Stomach smooth muscle (tissue), 2 donors: ENCODE data around the gene QRICH1.

Experiments
- H3K27ac ChIP-seq: one replicate; pipeline ENCODE4 v1.7.0; 2013; ENCODE audit warnings: mild to moderate bottlenecking, low read length, inconsistent platforms
- H3K27me3 ChIP-seq, 2 donors: one replicate each; pipeline ENCODE4 v1.7.0; 2013; ENCODE audit warnings: low read length in 2 of 2; ENCODE audit not compliant: insufficient read depth in 2 of 2, control insufficient read depth in 1 of 2
- H3K36me3 ChIP-seq, 2 donors: one replicate each; pipeline ENCODE4 v1.7.0; 2013; ENCODE audit warnings: low read length in 2 of 2; ENCODE audit not compliant: control insufficient read depth in 2 of 2, insufficient read depth in 2 of 2
- H3K4me1 ChIP-seq: one replicate; pipeline ENCODE4 v1.7.0; 2013; ENCODE audit warnings: low read length; ENCODE audit not compliant: control insufficient read depth, insufficient read depth
- H3K4me3 ChIP-seq, 2 donors: one replicate each; pipeline ENCODE4 v1.7.0; 2013; ENCODE audit warnings: low read length in 2 of 2
- H3K9ac ChIP-seq, 2 donors: one replicate each; pipeline ENCODE4 v1.7.0; 2013; ENCODE audit warnings: low read length in 2 of 2, mild to moderate bottlenecking in 1 of 2
- H3K9me3 ChIP-seq, 2 donors: one replicate each; pipeline ENCODE4 v1.7.0; 2013; ENCODE audit warnings: low read length in 2 of 2; ENCODE audit not compliant: control insufficient read depth in 2 of 2
- donor health status: healthy.
- donor health status: Pancreatic carcinoma.

QRICH1 gene

DNA sequence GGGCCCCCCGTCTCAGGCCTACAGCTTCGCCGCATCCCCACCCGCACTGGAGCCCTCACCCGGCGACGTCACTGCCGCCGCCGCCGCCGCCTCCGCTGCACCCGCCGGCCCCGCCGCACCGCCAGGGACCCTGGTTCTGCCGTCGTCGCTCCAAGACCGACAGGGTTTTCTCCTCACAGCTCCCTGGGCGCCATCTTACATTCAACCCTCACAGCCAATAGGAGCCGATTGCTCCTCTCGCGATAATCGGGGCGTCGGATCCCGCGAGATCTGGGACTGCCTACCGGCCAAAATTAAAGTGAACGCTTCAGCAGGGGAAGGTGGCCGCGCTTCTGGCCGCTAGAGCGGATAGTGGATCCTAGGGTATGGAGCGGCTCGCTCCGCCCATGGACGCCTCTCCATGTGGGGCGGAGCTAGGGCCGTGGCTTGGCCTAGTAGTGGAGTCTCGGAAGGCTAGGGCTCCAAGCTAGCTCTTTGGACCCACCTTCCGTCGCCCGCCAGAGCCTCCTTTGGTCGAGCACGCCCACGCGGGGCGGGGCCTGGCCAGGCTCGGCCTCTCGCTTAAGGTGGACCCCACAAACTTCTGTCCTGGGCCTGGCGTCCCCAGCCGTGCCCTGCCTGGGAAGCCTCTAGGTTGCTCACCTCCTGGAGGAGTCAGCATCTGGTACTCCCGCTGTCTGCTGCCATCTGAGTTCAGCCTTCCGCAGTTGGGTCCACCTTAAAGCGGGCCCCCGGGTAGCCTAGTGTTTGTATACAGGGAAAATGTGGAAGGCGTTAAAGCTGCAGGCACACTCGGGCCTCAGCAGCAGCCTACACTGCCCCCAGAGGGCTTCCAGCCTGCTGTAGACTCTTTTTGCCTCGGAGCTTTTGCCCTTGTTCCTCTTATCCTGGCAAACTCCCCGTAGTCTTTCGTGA is at the start of gene QRICH1:
TSS of gene QRICH1 (minus strand) at position 219 of the 915 bp plus-strand sequence. CDS start 17,054 bp downstream, outside the sequence.
- H3K9ac ChIP-seq = peak within 1 kb of the TSS; percentile 84 to 91
- H3K36me3 ChIP-seq = peaks cover 15 to 23% of the 10 kb centered on the region in 2 donors
- no peaks in the 10 kb centered on the region for H3K27me3 ChIP-seq
- no peaks in the 10 kb centered on the region for H3K9me3 ChIP-seq
- peak within 1 kb of the TSS; percentile 82 to 90 for H3K4me3 ChIP-seq
- peak within 1 kb of the TSS; percentile 97 for H3K27ac ChIP-seq
- peaks cover 17% of the 10 kb centered on the region for H3K4me1 ChIP-seq

GRCh38 chr3:49140080-49140479 is 46.2 kb upstream of the QRICH1 start:
- H3K9ac ChIP-seq = no peak overlapping the region
- H3K27ac ChIP-seq = no peak overlapping the region
- no peaks in the 10 kb centered on the region for H3K4me1 ChIP-seq
- H3K9me3 ChIP-seq = no peaks in the 10 kb centered on the region
- H3K4me3 ChIP-seq = no peak overlapping the region
- no peaks in the 10 kb centered on the region for H3K36me3 ChIP-seq
- peaks cover 0 to 5% of the 10 kb centered on the region in 2 donors for H3K27me3 ChIP-seq

- Histone ChIP-seq H3K36me3 (peaks cover 3 to 4% of the 10 kb centered on the region in 2 donors), H3K9ac (no peak overlapping the region), H3K4me3 (no peak overlapping the region), H3K27me3 (peaks cover 0 to 5% of the 10 kb centered on the region in 2 donors), H3K27ac (no peak overlapping the region), H3K9me3 (no peaks in the 10 kb centered on the region), H3K4me1 (peaks cover 25% of the 10 kb centered on the region)
These were observed 41.6 kb upstream of the QRICH1 start for GRCh38 chr3:49135499-49135898.

- H3K9me3 ChIP-seq = no peaks in the 10 kb centered on the region
- H3K4me3 ChIP-seq = peak overlapping the region in 1 of 2 donors; percentile 15
- H3K27ac ChIP-seq = no peak overlapping the region
- H3K4me1 ChIP-seq = peaks cover 33% of the 10 kb centered on the region
- peak overlapping the region in 1 of 2 donors; percentile 6 for H3K9ac ChIP-seq
- peaks cover 0 to 5% of the 10 kb centered on the region in 2 donors for H3K27me3 ChIP-seq
- peaks cover 9% of the 10 kb centered on the region in 2 donors for H3K36me3 ChIP-seq
These were observed 40.8 kb upstream of the QRICH1 start for GRCh38 chr3:49134471-49135265.

GRCh38 chr3:49133226-49133951 is 39.5 kb upstream of the QRICH1 start:
- Histone ChIP-seq H3K27ac (peak overlapping the region; percentile 91), H3K36me3 (peaks cover 21 to 22% of the 10 kb centered on the region in 2 donors), H3K4me1 (peaks cover 37% of the 10 kb centered on the region), H3K9me3 (no peaks in the 10 kb centered on the region), H3K9ac (peak overlapping the region; percentile 83 to 94), H3K27me3 (peaks cover 0 to 5% of the 10 kb centered on the region in 2 donors), H3K4me3 (peak overlapping the region; percentile 94 to 97)

GRCh38 chr3:49132437-49133225 is 38.8 kb upstream of the QRICH1 start, which contains the start of gene LAMB2:
Gene LAMB2, minus strand, starts transcription at chr3:49133050. Its CDS starts 183 bp downstream, at chr3:49132867.
- Histone ChIP-seq H3K27ac (peak within 1 kb of the TSS; percentile 91), H3K9me3 (no peaks in the 10 kb centered on the region), H3K27me3 (peaks cover 0 to 2% of the 10 kb centered on the region in 2 donors), H3K4me3 (peak within 1 kb of the TSS; percentile 94 to 97), H3K9ac (peak within 1 kb of the TSS; percentile 83 to 94), H3K4me1 (peaks cover 37% of the 10 kb centered on the region), H3K36me3 (peaks cover 26 to 27% of the 10 kb centered on the region in 2 donors)

DNA sequence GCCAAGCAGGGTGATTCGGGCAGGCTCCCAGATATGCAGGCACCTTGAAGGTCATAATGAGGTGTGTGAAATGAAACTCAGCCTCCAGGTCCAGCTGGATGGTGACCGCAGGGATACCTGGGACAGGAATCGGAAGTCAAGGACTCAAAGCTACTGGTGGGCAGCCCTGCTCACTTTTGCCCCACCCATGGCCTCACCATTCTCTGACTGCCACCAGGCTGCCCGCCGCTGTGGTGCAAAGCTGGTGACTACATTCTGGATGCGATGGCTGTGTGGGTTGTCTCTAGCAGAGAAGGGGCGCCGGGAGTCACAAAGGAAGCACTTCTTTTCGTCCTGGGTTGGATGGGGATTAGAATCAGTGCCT is 38.2 kb upstream of the QRICH1 start:
- peak overlapping the region; percentile 94 to 97 for H3K4me3 ChIP-seq

DNA sequence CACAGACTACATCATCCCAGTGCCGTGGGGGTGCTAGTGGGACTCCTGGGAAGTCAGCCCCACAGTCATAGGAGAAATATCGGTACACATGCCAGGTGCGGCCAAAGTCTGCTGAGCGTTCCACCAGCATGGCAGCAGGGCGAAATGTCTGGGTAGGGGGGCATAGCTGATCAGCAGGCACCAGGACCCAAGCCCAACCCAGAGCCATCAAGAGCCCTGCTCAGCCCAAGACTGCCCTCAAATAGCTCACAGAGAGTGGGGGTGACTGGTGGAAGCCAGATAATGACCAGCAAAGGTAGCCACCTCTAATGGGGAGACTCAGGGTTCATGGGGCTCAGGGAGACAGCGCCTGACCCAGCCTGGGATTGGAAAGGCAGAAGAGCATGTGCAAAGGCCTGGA is 37.7 kb upstream of the QRICH1 start:
- H3K4me1 ChIP-seq = peaks cover 37% of the 10 kb centered on the region
- no peaks in the 10 kb centered on the region for H3K9me3 ChIP-seq
- H3K9ac ChIP-seq = peak overlapping the region; percentile 83 to 94
- peaks cover 26 to 32% of the 10 kb centered on the region in 2 donors for H3K36me3 ChIP-seq
- H3K27ac ChIP-seq = peak overlapping the region; percentile 91
- peak overlapping the region; percentile 94 to 97 for H3K4me3 ChIP-seq
- no peaks in the 10 kb centered on the region for H3K27me3 ChIP-seq

More for the DNA sequence above, 38.2 kb upstream of the QRICH1 start:
- Histone ChIP-seq H3K27ac (peak overlapping the region; percentile 91), H3K4me1 (peaks cover 37% of the 10 kb centered on the region), H3K27me3 (no peaks in the 10 kb centered on the region), H3K36me3 (peaks cover 26 to 27% of the 10 kb centered on the region in 2 donors), H3K9me3 (no peaks in the 10 kb centered on the region), H3K9ac (peak overlapping the region; percentile 83 to 94)

DNA sequence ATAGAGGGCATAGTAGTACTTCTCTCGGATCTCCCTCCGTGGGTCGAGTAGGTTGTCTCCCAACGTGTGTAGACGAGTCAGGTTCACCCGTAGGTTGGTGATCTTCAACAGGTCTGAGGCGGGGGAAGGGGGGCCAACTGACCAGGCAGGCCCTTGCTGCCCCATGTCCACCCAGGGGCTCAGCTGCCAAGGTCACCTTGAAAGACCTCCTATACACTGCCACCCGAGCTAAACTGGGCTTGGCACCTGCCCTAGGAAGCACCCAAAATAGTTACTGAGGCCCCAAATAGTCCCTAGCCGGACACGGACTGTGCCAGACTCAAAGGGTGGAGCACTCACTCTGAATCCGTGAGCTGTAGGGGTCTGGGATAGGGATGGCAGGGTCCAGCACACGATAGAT is 37.2 kb upstream of the QRICH1 start:
- H3K36me3 ChIP-seq = peaks cover 32 to 38% of the 10 kb centered on the region in 2 donors
- no peaks in the 10 kb centered on the region for H3K9me3 ChIP-seq
- H3K27me3 ChIP-seq = no peaks in the 10 kb centered on the region
- H3K27ac ChIP-seq = no peak overlapping the region
- H3K9ac ChIP-seq = peak overlapping the region; percentile 83 to 94
- peaks cover 37% of the 10 kb centered on the region for H3K4me1 ChIP-seq
- peak overlapping the region; percentile 94 to 97 for H3K4me3 ChIP-seq
